Adipocyte (in vitro differentiated cells): ENCODE results near the gene SLC25A25.
A peak's percentile ranks its signal among the peaks of the same experiment; 100 is the strongest.
"Not testable (repeated sequence)": the region's sequence is repeated elsewhere in the genome, so short reads cannot be mapped to it uniquely, and the experiment has no call there.

Experiments
- DNase-seq: peaks from one replicate; pipeline ENCODE4 v3.0.0-alpha.2; 2015; ENCODE audit warnings: low read depth
- H3K27me3 ChIP-seq: replicated peaks from 2 replicates; pipeline ENCODE4 v1.7.0; 2013; ENCODE audit warnings: mild to moderate bottlenecking, low read length, moderate library complexity; ENCODE audit not compliant: control insufficient read depth, insufficient read depth
- H3K36me3 ChIP-seq: 2 replicates; pipeline ENCODE4 v1.7.0; 2013; ENCODE audit warnings: low read length, mild to moderate bottlenecking, moderate library complexity; ENCODE audit not compliant: control insufficient read depth, insufficient read depth, severe bottlenecking
- H3K4me1 ChIP-seq: 2 replicates; pipeline ENCODE4 v1.7.0; 2013; ENCODE audit warnings: mild to moderate bottlenecking, low read length, moderate library complexity; ENCODE audit not compliant: control insufficient read depth, insufficient read depth
- H3K4me3 ChIP-seq: 2 replicates; pipeline ENCODE4 v1.7.0; 2013; ENCODE audit warnings: mild to moderate bottlenecking, low read length, moderate library complexity
- H3K9ac ChIP-seq: 2 replicates; pipeline ENCODE4 v1.7.0; 2013; ENCODE audit warnings: mild to moderate bottlenecking, low read length, moderate library complexity
- H3K9me3 ChIP-seq: 2 replicates; pipeline ENCODE4 v1.7.0; 2013; ENCODE audit warnings: mild to moderate bottlenecking, low read length, moderate library complexity; ENCODE audit not compliant: control insufficient read depth

The SLC25A25 gene

DNA sequence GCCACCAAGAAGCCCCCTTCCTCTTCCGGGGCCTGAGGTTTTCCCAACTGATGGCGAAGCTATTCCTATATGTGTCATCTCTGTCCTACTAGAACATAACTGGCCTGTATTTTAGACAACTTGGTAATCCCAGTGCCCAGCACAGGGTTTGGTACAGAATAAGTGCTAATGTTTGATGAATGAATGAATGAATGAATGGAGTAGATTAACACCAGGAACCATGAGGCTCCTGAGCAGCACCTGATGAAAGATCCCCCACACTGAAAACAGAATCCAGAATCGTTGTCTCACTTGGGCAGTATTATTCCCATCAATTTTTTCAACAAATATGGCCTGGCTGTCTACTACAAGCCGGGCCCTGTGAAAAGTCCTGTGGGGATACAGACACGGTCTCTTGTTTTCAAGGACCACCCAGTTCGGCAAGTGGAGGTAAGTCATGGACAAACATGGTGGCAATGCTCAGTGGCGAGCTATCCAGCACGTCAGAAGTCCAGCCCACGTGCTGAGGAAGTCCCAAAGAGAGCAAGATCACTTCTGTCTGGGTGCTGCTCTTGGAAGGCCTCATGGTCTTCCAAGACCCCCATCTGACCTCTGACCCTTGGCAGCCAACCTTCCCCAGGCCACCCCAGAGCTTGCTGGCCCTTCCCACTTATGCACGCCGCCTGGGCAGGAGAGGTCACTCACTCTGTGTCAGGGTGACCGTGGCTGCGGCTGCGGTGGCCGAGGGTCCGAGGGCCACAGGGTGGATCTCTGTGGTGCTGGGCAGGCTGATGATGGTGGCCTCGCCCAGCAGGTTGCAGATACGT, 1.9 kb upstream of the SLC25A25 start:
- Histone ChIP-seq H3K4me3 (peak overlapping the region; percentile 95), H3K27me3 (no peaks in the 10 kb centered on the region), H3K36me3 (peaks cover 12% of the 10 kb centered on the region), H3K4me1 (peaks cover 40% of the 10 kb centered on the region), H3K9me3 (no peaks in the 10 kb centered on the region), H3K9ac (peak overlapping the region; percentile 87)
- DNase-seq: no peak

DNA sequence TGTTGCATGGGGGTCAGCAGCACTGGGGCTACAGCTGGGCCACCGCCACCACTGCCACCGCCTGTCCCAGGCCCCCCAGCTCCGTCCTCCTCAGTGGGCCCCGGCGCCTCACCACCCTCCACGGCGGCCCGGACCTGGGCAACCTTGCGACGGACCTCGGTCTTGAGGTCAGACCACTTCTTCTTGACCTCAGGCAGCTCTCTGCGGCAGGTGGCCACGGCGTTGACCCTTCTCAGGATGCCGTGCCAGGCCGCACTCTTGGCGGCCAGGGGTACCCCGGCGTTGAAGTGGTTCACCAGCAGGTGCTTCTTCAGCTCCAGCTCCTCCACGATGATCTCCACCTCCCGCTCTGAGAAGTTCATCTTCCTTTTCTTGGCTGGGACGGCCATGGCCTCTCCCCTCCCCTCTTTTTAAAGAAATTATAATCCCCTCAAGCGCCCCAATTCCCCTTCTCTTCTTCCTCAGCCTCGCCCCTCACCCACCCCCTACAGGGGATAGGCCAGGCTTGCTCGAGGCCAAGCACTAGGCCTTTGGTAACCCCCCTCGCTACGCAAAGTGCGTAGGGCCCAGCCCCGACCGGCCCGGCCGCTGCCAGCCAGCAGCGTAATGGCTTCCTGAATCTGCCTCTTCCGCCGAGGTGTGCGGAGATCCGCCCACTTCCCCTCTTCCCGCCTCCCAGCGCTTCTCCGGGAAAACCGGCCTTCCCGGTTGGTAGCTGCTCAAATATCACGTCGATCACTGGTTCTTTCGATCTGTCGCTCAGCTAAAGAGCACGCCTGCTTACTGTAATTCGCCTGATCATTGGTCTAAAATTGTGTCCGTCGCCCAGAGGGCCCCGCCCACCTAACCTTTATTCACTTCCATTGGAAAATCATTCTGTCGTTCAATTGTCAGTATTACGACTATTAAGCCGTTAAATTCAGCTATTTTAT, 1.1 kb upstream of the SLC25A25 start, which contains the start of gene NAIF1:
TSS of gene NAIF1 (minus strand) at position 608 of the 932 bp plus-strand sequence. CDS start at position 389, 219 bp downstream.
- Histone ChIP-seq H3K27me3 (no peaks in the 10 kb centered on the region), H3K9me3 (no peaks in the 10 kb centered on the region), H3K36me3 (peaks cover 7% of the 10 kb centered on the region), H3K4me1 (peaks cover 48% of the 10 kb centered on the region), H3K9ac (peak within 1 kb of the TSS; percentile 93), H3K4me3 (peak within 1 kb of the TSS; percentile 95)
- peak; percentile 100 for DNase-seq

DNA sequence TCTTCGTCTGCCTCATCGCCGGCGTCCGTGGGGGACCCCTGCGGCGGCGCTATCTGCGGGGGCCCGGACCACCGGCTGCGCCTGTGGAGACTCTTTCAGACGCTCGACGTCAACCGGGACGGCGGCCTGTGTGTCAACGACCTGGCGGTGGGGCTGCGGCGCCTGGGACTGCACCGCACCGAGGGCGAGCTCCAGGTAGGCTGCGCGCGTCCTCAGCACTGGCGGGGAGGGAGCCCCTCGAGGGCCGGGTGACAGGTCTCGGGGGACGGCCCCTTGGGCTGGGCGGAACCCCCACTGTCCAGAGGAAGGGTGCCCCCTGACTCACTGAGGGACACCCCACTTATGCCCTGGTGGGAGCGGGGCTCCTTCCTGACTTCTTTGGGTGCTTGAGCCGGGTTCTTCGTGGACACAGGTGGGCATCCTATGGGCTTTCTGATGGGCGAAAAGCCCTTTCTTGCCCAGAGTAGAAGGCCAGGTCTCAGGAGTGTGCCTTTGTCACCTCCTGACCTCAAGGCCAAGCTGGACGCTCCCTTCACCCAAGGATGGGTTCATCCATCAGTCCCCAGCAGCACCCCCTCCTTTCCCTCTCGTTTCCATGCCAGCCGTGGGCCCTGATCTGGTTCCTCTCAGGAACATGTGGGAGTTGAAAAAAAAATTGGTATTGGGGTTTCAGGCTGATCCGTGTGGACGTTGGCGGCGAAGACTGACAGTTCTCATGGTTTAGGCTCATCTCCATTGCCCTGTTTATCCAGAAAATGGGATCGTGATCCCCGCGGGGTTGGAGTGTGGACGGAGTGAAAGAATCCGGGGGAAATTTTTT, 564 bp downstream of the SLC25A25 start:
- Histone ChIP-seq H3K9ac (peak overlapping the region; percentile 84), H3K27me3 (no peaks in the 10 kb centered on the region), H3K4me1 (peaks cover 63% of the 10 kb centered on the region), H3K9me3 (no peaks in the 10 kb centered on the region), H3K4me3 (peak overlapping the region; percentile 84), H3K36me3 (no peaks in the 10 kb centered on the region)
- peak; percentile 57 for DNase-seq

DNA sequence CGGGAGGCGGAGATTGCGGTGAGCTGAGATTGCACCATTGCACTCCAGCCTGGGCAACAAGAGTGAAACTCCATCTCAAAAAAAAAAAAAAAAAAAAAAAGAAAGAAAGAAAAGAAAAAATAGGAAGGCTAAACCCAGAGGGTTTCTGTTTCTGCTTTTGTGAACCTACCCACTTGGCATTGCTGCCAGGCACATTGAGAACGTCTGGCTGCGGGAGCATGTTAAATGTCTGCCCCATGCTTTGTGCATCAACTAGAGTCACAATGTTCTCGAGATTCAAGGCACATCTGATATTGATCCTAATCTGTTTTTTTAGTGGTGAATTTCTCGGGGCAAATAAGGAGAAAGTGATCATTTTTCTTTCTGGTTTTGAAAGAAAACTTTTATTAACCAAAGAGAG, 2.8 kb downstream of the SLC25A25 start:
- Histone ChIP-seq H3K36me3 (no peaks in the 10 kb centered on the region), H3K9ac (peak overlapping the region; percentile 2), H3K27me3 (no peaks in the 10 kb centered on the region), H3K4me1 (peaks cover 69% of the 10 kb centered on the region), H3K9me3 (no peaks in the 10 kb centered on the region), H3K4me3 (no peak overlapping the region)
- DNase-seq: no peak

DNA sequence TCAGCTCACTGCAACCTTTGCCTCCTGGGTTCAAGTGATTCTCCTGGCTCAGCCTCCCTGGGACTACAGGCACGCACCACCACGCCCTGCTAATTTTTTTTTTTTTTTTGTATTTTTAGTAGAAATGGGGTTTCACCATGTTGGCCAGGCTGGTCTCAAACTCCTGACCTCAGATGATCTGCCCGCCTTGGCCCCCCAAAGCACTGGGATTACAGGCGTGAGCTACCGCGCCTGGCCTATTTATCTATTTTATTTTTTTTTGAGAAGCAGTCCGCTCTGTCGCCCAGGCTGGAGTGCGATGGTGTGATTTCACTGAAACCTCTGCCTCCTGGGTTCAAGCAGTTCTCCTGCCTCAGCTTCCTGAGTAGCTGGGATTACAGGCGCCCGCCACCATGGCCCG, 3.4 kb downstream of the SLC25A25 start:
- not testable (repeated sequence) for H3K27me3 ChIP-seq, DNase-seq, H3K4me3 ChIP-seq

DNA sequence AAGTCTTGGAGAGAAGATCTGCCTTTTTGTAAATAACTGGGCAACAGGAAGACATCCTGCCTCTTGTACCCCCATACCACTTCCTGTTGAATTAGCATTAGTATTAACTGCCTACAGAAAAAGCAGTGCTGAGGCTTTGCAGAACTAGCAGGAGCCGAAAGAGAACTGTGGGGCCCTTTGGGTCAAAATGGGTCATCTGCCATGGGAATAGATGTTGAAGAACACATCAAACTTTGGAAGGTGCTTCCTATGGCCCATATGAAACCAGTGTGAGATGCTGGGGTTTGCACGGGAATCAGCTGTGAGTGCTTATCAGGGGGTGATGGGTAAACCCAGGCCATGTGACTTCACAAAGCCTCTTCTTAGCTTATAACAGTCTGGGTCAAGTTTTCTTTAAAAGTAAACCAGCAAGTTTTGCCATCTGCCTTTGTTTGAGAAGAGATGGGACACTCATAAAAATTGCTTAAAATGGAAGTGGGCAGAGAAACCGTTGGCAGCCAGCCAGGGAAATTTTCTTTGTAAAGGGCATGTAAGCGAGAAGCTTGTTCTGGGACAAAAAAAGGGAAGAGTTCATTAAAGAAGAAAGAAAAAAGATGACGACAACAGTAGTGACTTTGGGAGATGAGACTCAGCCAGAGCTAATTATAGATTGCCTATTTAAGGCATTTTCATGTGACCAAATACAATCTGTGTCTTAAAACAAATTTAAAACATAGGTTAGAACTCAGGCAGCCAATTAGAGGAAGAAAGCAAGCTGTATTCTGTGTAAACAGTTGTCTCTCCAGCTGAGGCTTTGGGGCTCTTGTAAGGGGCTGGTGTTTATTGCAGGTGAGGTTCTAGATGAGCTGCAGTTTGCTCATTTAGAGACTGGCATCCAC, 4.4 kb downstream of the SLC25A25 start:
- no peaks in the 10 kb centered on the region for H3K36me3 ChIP-seq
- DNase-seq: peak; percentile 89
- peaks cover 58% of the 10 kb centered on the region for H3K4me1 ChIP-seq
- no peaks in the 10 kb centered on the region for H3K27me3 ChIP-seq
- H3K9ac ChIP-seq: peak overlapping the region; percentile 79
- H3K9me3 ChIP-seq: no peaks in the 10 kb centered on the region
- peak overlapping the region; percentile 67 for H3K4me3 ChIP-seq

More for the DNA sequence above, 3.4 kb downstream of the SLC25A25 start:
- Histone ChIP-seq H3K9ac (peak overlapping the region; percentile 79), H3K4me1 (peaks cover 63% of the 10 kb centered on the region)
- H3K9me3 ChIP-seq, H3K36me3 ChIP-seq: not testable (repeated sequence)

DNA sequence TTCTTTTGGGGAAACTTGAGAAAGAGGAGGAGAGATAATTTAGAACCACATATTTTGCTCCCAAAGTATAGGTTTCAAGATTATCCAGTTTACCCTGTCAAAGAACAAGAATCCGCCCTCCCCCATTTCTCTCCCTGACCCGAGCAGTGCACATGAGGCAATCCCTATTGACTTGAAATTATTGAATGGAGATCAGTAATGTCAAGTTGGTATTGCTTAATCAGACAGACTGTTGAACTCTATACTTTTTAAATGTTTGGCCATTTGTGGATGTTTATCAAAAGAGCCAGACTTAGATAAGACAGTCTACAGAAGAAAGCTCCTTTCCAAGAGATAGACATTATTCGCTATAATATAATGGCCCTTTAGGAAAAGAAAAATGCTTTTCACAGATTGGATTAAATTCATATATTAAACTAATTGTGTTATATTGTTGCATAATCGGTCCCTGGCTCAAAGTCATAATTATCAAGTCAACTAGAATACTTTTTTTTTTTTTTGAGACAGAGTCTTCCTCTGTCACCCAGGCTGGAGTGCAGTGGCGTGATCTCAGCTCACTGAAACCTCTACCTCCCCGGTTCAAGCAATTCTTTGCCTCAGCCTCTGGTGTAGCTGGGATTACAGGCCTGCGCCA, 5.3 kb downstream of the SLC25A25 start:
- DNase-seq: peak; percentile 69
- Histone ChIP-seq H3K36me3 (no peaks in the 10 kb centered on the region), H3K9me3 (no peaks in the 10 kb centered on the region), H3K4me3 (peak overlapping the region; percentile 67), H3K4me1 (peaks cover 58% of the 10 kb centered on the region), H3K9ac (peak overlapping the region; percentile 79), H3K27me3 (no peaks in the 10 kb centered on the region)

DNA sequence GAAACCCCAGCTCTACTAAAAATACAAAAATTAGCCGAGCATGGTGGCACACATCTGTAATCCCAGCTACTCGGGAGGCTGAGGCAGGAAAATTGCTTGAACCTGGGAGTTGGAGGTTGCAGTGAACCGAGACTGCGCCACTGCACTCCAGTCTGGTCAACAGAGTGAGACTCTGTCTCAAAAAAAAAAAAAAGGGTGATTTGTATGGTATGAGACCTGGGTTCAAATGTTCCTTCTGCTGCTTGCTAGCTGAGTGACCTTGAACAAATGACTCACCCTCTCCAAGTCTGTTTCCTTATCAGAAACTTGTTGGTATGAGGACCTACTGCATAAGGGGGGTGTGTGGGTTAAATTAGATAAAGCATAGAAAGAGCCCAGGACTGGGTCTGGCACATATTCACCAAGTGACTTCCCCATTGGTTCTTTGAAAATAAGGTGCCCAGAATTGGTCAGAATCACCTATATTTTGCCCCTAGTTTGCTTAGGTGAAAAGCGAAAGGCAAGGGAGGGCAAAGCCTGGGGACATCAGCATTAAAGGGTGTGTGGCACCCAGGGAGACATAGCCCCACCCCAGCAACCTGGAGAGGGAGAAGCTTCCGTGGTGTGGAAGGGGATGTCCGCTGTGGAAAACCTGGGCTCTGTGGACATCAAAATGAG, 9.9 kb downstream of the SLC25A25 start:
- Histone ChIP-seq H3K9ac (no peak overlapping the region), H3K4me3 (no peak overlapping the region), H3K36me3 (no peaks in the 10 kb centered on the region), H3K4me1 (peaks cover 55% of the 10 kb centered on the region), H3K27me3 (no peaks in the 10 kb centered on the region), H3K9me3 (no peaks in the 10 kb centered on the region)
- DNase-seq: no peak

DNA sequence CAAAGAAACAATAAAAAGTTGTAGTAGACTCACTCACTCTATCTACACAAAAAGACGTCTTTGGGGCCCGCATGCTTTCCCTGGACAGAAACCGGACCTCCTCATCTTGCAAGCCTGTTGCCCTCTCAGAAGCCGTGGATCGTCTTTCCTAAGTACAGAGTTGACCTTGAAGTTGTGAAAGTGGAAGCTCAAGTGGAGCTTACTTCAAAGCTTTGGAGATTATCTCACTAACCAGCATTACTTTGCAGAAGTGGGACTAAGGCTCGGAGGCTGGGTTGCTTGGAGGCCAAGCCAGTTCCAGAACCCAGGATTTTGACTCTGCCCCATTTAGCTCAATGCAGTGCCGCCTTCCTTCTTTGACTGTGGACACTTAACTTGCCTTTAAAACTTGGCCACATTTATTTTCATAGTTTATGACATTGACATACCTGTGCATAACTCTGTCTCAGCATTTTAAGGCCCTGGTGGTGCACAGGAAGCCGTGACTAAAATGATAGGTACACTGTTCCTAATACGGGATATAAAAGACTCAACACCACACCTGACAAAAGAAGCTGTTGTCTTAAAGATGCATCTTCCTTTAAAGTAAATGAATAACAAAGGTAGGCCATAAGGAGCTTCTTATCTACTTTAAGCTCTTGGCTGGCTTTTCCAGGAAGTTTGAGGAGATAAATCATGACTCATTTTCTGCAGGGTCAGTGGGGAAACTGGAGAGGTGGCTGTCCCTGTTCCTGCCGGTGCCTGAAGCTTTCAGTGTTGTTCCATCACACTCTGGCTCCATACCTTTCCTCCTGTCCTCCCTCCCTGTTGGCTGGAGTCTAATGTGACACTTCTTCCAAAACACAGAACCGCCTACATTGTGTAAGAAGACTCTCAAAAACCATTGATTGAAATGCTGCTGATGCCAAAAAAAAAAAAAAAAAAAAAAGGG, 10.7 kb downstream of the SLC25A25 start:
- peak; percentile 44 for DNase-seq
- Histone ChIP-seq H3K27me3 (no peaks in the 10 kb centered on the region), H3K4me3 (no peak overlapping the region), H3K36me3 (no peaks in the 10 kb centered on the region), H3K4me1 (peaks cover 47% of the 10 kb centered on the region), H3K9me3 (no peaks in the 10 kb centered on the region), H3K9ac (no peak overlapping the region)
